IMR-90 (cell line): ENCODE measurements around the gene UST. TPM values are rescaled to one million over a fixed set of nuclear protein-coding genes. Genes with fewer than 3 reads are reported as not detected.

Experiments
- ATAC-seq: fragments of 200-7000 bp; cut with Tn5 transposase; 2 replicates; pipeline ENCODE4 v1.9.1; 2020; ENCODE audit warnings: low read depth, mild to moderate bottlenecking, moderate library complexity
- BruUV-seq: library from RNA; stranded (reverse); fragments of 400-500 nt; replicated peaks from 2 replicates; lab custom pipeline; 2021; lab: Mats Ljungman, UMichigan
- CTCF ChIA-PET: fragments of 300-600 bp; formaldehyde crosslinking; extraction: SDS; loops from one replicate; lab custom pipeline; 2021; ENCODE audit warnings: antibody characterized with exemption; lab: Yijun Ruan, JAX
- POLR2A ChIA-PET: fragments of 300-600 bp; sonication (Branson Sonifier 250); formaldehyde crosslinking; loops from one replicate; lab custom pipeline; 2022; ENCODE audit warnings: antibody characterized with exemption; ENCODE audit not compliant: unreplicated experiment; lab: Charles Lee
- DNase-seq: peaks from one replicate; pipeline ENCODE4 v3.0.0; 2013
- H2AFZ ChIP-seq: replicated peaks from 2 replicates; pipeline ENCODE3; 2013; ENCODE audit warnings: low read length, mild to moderate bottlenecking; ENCODE audit not compliant: poor library complexity
- H2AK5ac ChIP-seq: 2 replicates; pipeline ENCODE4 v1.6.1; 2013; ENCODE audit warnings: low read depth, low read length, inconsistent platforms
- H2AK9ac ChIP-seq: replicated peaks from 2 replicates; pipeline ENCODE3; 2013; ENCODE audit warnings: mild to moderate bottlenecking, low read depth, low read length, moderate library complexity; ENCODE audit not compliant: poor library complexity
- H2BK120ac ChIP-seq: 2 replicates; pipeline ENCODE4 v1.6.1; 2013; ENCODE audit warnings: low read depth, low read length, inconsistent platforms
- H2BK15ac ChIP-seq: 3 replicates; pipeline ENCODE4 v1.6.1; 2013; ENCODE audit warnings: low read depth, low read length, inconsistent platforms
- H2BK20ac ChIP-seq: 2 replicates; pipeline ENCODE4 v1.6.1; 2013; ENCODE audit warnings: low read depth, mild to moderate bottlenecking, inconsistent platforms, low read length, moderate library complexity
- H2BK5ac ChIP-seq: 2 replicates; pipeline ENCODE4 v1.6.1; 2013; ENCODE audit warnings: mild to moderate bottlenecking, low read depth, low read length, inconsistent platforms; ENCODE audit not compliant: poor library complexity, severe bottlenecking
- H3K14ac ChIP-seq: replicated peaks from 2 replicates; pipeline ENCODE4 v1.6.1; 2013; ENCODE audit warnings: low read depth, low read length, inconsistent platforms
- H3K18ac ChIP-seq: 2 replicates; pipeline ENCODE4 v1.6.1; 2013; ENCODE audit warnings: low read depth, low read length, control low read depth
- H3K23ac ChIP-seq: 2 replicates; pipeline ENCODE4 v1.6.1; 2013; ENCODE audit warnings: low read depth, low read length, inconsistent platforms
- H3K27ac ChIP-seq: 2 replicates; pipeline ENCODE4 v1.5.1; 2013; ENCODE audit warnings: mild to moderate bottlenecking, control low read depth, low read length; ENCODE audit not compliant: insufficient read depth
- H3K27me3 ChIP-seq: 2 replicates; pipeline ENCODE4 v1.6.1; 2013; ENCODE audit warnings: low read length; ENCODE audit not compliant: control insufficient read depth, insufficient read depth
- H3K36me3 ChIP-seq: 2 replicates; pipeline ENCODE4 v1.6.1; 2013; ENCODE audit warnings: low read length, mixed read lengths; ENCODE audit not compliant: control insufficient read depth, insufficient read depth
- H3K4ac ChIP-seq: 2 replicates; pipeline ENCODE4 v1.6.1; 2013; ENCODE audit warnings: low read depth, low read length, inconsistent platforms
- H3K4me1 ChIP-seq: 2 replicates; pipeline ENCODE4 v1.6.1; 2013; ENCODE audit warnings: low read length, mixed read lengths; ENCODE audit not compliant: control insufficient read depth, insufficient read depth
- H3K4me2 ChIP-seq: 2 replicates; pipeline ENCODE4 v1.6.1; 2013; ENCODE audit warnings: low read depth, mild to moderate bottlenecking, control low read depth, low read length, moderate library complexity
- H3K4me3 ChIP-seq: 2 replicates; pipeline ENCODE4 v1.5.1; 2013; ENCODE audit warnings: low read depth, mild to moderate bottlenecking, control low read depth, low read length, moderate library complexity; ENCODE audit not compliant: insufficient read depth
- H3K56ac ChIP-seq: 2 replicates; pipeline ENCODE4 v1.6.1; 2013; ENCODE audit warnings: low read length, inconsistent platforms; ENCODE audit not compliant: insufficient read depth; ENCODE audit errors: extremely low read depth
- H3K79me1 ChIP-seq, 2 experiments: 2 replicates each; pipeline ENCODE4 v1.6.1; 2013; ENCODE audit warnings: low read length in 2 of 2, inconsistent platforms in 1 of 2, low read depth in 1 of 2
- H3K9ac ChIP-seq: 2 replicates; pipeline ENCODE4 v1.6.1; 2013; ENCODE audit warnings: low read depth, low read length, control low read depth
- H3K9me1 ChIP-seq: 2 replicates; pipeline ENCODE4 v1.6.1; 2013; ENCODE audit warnings: low read length, inconsistent platforms; ENCODE audit not compliant: insufficient read depth
- H3K9me3 ChIP-seq: 2 replicates; pipeline ENCODE4 v1.6.1; 2013; ENCODE audit warnings: low read length; ENCODE audit not compliant: control insufficient read depth, insufficient read depth
- H4K20me1 ChIP-seq: 2 replicates; pipeline ENCODE4 v1.6.1; 2013; ENCODE audit warnings: low read length, inconsistent platforms; ENCODE audit not compliant: insufficient read depth
- H4K5ac ChIP-seq: 2 replicates; pipeline ENCODE4 v1.6.1; 2013; ENCODE audit warnings: mild to moderate bottlenecking, low read depth, low read length, control low read depth
- H4K8ac ChIP-seq, 2 experiments: 2 replicates each; pipeline ENCODE4 v1.6.1; 2013; ENCODE audit warnings: low read depth in 2 of 2, low read length in 2 of 2, control low read depth in 1 of 2, inconsistent platforms in 1 of 2
- H4K91ac ChIP-seq: 2 replicates; pipeline ENCODE4 v1.6.1; 2013; ENCODE audit warnings: low read depth, low read length, inconsistent platforms; ENCODE audit not compliant: insufficient read depth
- BHLHE40 ChIP-seq: fragments of 150-350 bp; IDR thresholded peaks from 2 replicates; pipeline ENCODE4 v1.6.1; 2016; ENCODE audit warnings: mild to moderate bottlenecking, low read depth, low read length
- CEBPB ChIP-seq: IDR thresholded peaks from 2 replicates; pipeline ENCODE4 v1.6.1; 2012; ENCODE audit warnings: low read depth, low read length, improper control_type of control experiment
- CHD1 ChIP-seq: IDR thresholded peaks from 2 replicates; pipeline ENCODE4 v1.6.1; 2012; ENCODE audit warnings: low read depth, low read length, improper control_type of control experiment
- CTCF ChIP-seq: conservative IDR thresholded peaks from 2 replicates; pipeline ENCODE4 v1.5.1; 2012; ENCODE audit warnings: mild to moderate bottlenecking, low read depth, low read length, improper control_type of control experiment
- ELK1 ChIP-seq: fragments of 150-350 bp; IDR thresholded peaks from 2 replicates; pipeline ENCODE4 v1.6.1; 2016; ENCODE audit warnings: low read depth, mild to moderate bottlenecking, low read length, moderate library complexity, borderline replicate concordance
- FOS ChIP-seq: fragments of 150-350 bp; IDR thresholded peaks from 2 replicates; pipeline ENCODE4 v1.6.1; 2016; ENCODE audit warnings: low read depth, low read length
- MAFK ChIP-seq: IDR thresholded peaks from 2 replicates; pipeline ENCODE4 v1.6.1; 2012; ENCODE audit warnings: low read depth, low read length, improper control_type of control experiment
- RAD21 ChIP-seq: IDR thresholded peaks from 2 replicates; pipeline ENCODE4 v1.6.1; 2012; ENCODE audit warnings: low read length, improper control_type of control experiment
- RFX5 ChIP-seq: IDR thresholded peaks from 2 replicates; pipeline ENCODE4 v1.8.0; 2012; ENCODE audit warnings: low read depth, mild to moderate bottlenecking, low read length, moderate library complexity
- USF2 ChIP-seq: fragments of 150-350 bp; IDR thresholded peaks from 2 replicates; pipeline ENCODE4 v1.6.1; 2017; ENCODE audit warnings: mild to moderate bottlenecking, antibody characterized with exemption, low read length, low read depth
- WGBS, 2 experiments: methylation state at CpG; one replicate each; pipeline versions ENCODE4 v1.1.5 to v1.1.7; 2013; ENCODE audit warnings: missing lambda C conversion rate in 2 of 2; ENCODE audit not compliant: insufficient read length in 1 of 2; ENCODE audit errors: extremely low coverage in 2 of 2; 5-methylcytosine and 5-hydroxymethylcytosine counted together
- dilution Hi-C: fragments of 300-500 bp; cut with HindIII; formaldehyde crosslinking; loops from one replicate; pipeline ENCODE4 v1.14.3; 2018; ENCODE audit warnings: low sequenced_read_pairs; ENCODE audit not compliant: unreplicated experiment
- in situ Hi-C: fragments of 300-500 bp; cut with MboI; formaldehyde crosslinking; loops from 3 replicates; pipeline ENCODE4 v1.14.3; 2019; ENCODE audit warnings: low sequenced_read_pairs, inconsistent platforms, mixed read lengths
- intact Hi-C: fragments of 100-400 bp; cut with micrococcal nuclease; formaldehyde crosslinking; loops from 2 replicates; pipeline ENCODE4 v1.10.0; 2022
- polyA plus RNA-seq, 3 experiments: library from polyadenylated mRNA; depleted of rRNA; stranded (reverse); fragments of >200 nt; gene quantifications; 2 replicates each; pipeline ENCODE4 v1.2.3, GENCODE V29; 2012; ENCODE audit warnings: low replicate concordance in 1 of 3
- total RNA-seq: library from RNA; depleted of rRNA; stranded (reverse); fragments of >200 nt; gene quantifications from 2 replicates; pipeline ENCODE4 v1.2.3, GENCODE V29; 2012

Gene UST
- total and polyA plus RNA-seq, 2 of the 4 experiments (the other 2 are of a cell fraction), result 7.7 to 13.8 TPM

- intact Hi-C loops, result no loop called here
- BruUV-seq, result no TSS peak
Observed at GRCh38 chr6:148789948-148790347, 43.1 kb downstream of the UST start.

More at GRCh38 chr6:148789948-148790347, 43.1 kb downstream of the UST start:
- H2BK5ac ChIP-seq, result no peak overlapping the region
- 0 out of 2 replicates have a peak, but pooled peaks cover 4% of the 10 kb centered on the region for H3K9me1 ChIP-seq
- no peak overlapping the region for H2BK15ac ChIP-seq
- peaks cover 13% of the 10 kb centered on the region for H4K20me1 ChIP-seq
- H3K4ac ChIP-seq, result no peak overlapping the region
- no peak for DNase-seq
- no peak overlapping the region for H2AK9ac ChIP-seq
- H3K79me1 ChIP-seq, result peaks cover 9 to 30% of the 10 kb centered on the region in 2 experiments; a peak in 3 of 4 replicates
- no peaks in the 10 kb centered on the region; the same call in 1 of the 2 replicates for H3K36me3 ChIP-seq
- H4K91ac ChIP-seq, result no peak overlapping the region
- H3K9ac ChIP-seq, result no peak overlapping the region
- no peak overlapping the region for H3K27ac ChIP-seq
- no peak overlapping the region for H2BK120ac ChIP-seq
- no peaks in the 10 kb centered on the region for H3K4me1 ChIP-seq
- WGBS, 2 experiments, result no CpG with 5 or more reads among the region's 11 CpGs
- no peak overlapping the region for H4K8ac ChIP-seq
- H3K4me3 ChIP-seq, result no peak overlapping the region
- in situ Hi-C loops, result no loop called here
- TF ChIP-seq CTCF (no peak), MAFK (no peak), FOS (no peak), CEBPB (no peak), RFX5 (no peak), ELK1 (no peak), CHD1 (no peak), BHLHE40 (no peak), RAD21 (no peak), USF2 (no peak)
- dilution Hi-C loops, result no loop called here
- H3K27me3 ChIP-seq, result no peaks in the 10 kb centered on the region
- POLR2A ChIA-PET, result no interaction called here
- no peak overlapping the region for H2BK20ac ChIP-seq
- no peak overlapping the region for H3K18ac ChIP-seq
- no peak overlapping the region for H3K4me2 ChIP-seq
- no peak overlapping the region for H3K23ac ChIP-seq
- no peak overlapping the region for H4K5ac ChIP-seq
- CTCF ChIA-PET, result no interaction called here
- no peak overlapping the region for H3K14ac ChIP-seq
- no peak overlapping the region for H2AK5ac ChIP-seq
- no peak overlapping the region for H2AFZ ChIP-seq
- no peak overlapping the region for H3K56ac ChIP-seq
- no peaks in the 10 kb centered on the region for H3K9me3 ChIP-seq
- ATAC-seq, result no peak
